Loucy (cell line): ENCODE data around the gene THOC6.

ENCODE experiments used
- CTCF ChIP-seq: fragments of 200-600 bp; sonication (generic); conservative IDR thresholded peaks from 2 replicates; pipeline ENCODE4 v1.5.1; 2014; ENCODE audit warnings: mild to moderate bottlenecking, antibody characterized with exemption, low read length
- EZH2phosphoT487 ChIP-seq: fragments of 200-600 bp; IDR thresholded peaks from 2 replicates; pipeline ENCODE4 v1.6.1; 2018; ENCODE audit warnings: antibody characterized with exemption, mild to moderate bottlenecking, moderate library complexity, borderline replicate concordance

- TF ChIP-seq CTCF (no peak), EZH2phosphoT487 (no peak)
Measured at GRCh38 chr16:3049921-3050481, 26.2 kb downstream of the THOC6 start.
